ENCODE measurements around the gene ZNF785. TPM values are rescaled to one million over a fixed set of nuclear protein-coding genes. Genes with fewer than 3 reads are reported as not detected.
A peak's percentile ranks its signal among the peaks of the same experiment; 100 is the strongest.
"Not testable (repeated sequence)": the region's sequence is repeated elsewhere in the genome, so short reads cannot be mapped to it uniquely, and the experiment has no call there.

ZNF785 gene
- total and polyA plus RNA-seq, 3 experiments from 2014 or later: 4.8 to 13.0 (median 10.9) TPM

DNA sequence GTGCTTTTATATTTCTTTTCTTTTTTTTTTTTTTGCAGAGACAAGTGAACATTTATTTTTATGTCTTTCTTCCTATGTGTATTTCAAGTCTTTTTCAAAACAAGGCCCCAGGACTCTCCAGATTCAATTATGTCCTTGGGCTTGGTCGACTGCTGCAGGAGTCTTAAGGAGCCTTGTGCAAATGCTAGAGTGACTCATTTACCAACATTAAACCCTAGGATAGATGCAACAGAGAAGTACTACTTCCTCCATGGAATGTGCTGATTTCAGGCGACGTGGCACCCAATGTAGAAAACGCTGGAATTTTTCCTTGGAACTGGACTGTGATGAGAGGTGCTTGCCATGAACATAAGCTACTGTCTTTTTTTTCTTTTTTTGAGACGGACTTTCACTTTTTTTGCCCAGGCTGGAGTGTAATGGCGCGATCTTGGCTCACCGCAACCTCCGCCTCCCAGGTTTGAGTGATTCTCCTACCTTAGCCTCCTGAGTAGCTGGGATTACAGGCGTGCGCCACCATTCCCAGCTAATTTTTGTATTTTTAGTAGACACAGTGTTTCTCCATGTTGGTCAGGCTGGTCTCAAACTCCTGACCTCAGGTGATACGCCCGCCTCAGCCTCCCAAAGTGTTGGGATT lies 49.0 kb downstream of the ZNF785 start:
- peak overlapping the region; percentile 92 to 99 (median 98) for H3K27ac Mint-ChIP-seq
- H3K4me3 Mint-ChIP-seq: peak overlapping the region; percentile 25 to 98 (median 91)
- not testable (repeated sequence) for DNase-seq; H3K9me3 ChIP-seq (ENCODE audit: low read length); H3K4me3 ChIP-seq (ENCODE audit: low read length); H3K9me3 Mint-ChIP-seq; H3K36me3 ChIP-seq (ENCODE audit: insufficient read depth, low read length); H3K27me3 Mint-ChIP-seq; H3K27me3 ChIP-seq (ENCODE audit: insufficient read depth, low read length, poor library complexity, severe bottlenecking)
- POLR2A ChIA-PET: interaction anchor here (1.3 to 4.3 kb wide), 4 partner anchors 15 to 74 kb away, joined by 3 to 71 read pairs (median 27); partner anchors contain the start of genes ZNF688 and ZNF764
- Histone ChIP-seq H3K4me1 (ENCODE audit: insufficient read depth, low read length) (peaks cover 20% of the 10 kb centered on the region), H3K27ac (ENCODE audit: low read depth, low read length) (peak overlapping the region; percentile 91)
- peaks cover 18 to 39% (median 25%) of the 10 kb centered on the region in 3 donors for H3K4me1 Mint-ChIP-seq
- H3K36me3 Mint-ChIP-seq: peaks cover 0 to 30% (median 0%) of the 10 kb centered on the region in 3 donors
- CTCF ChIA-PET: interaction anchor here (0.8 to 6.2 kb wide), 19 partner anchors 9 to 450 kb away, joined by 3 to 69 read pairs (median 7); partner anchors contain the start of genes DCTPP1, FBRS, ZNF688 and ZNF689

- H3K9me3 ChIP-seq (ENCODE audit: low read length): no peaks in the 10 kb centered on the region
- Mint-ChIP-seq H3K4me1 (peaks cover 18 to 39% (median 25%) of the 10 kb centered on the region in 3 donors), H3K27ac (peak overlapping the region; percentile 92 to 99 (median 98)), H3K9me3 (no peaks in the 10 kb centered on the region), H3K4me3 (peak overlapping the region; percentile 89 to 98 (median 92)), H3K27me3 (no peaks in the 10 kb centered on the region), H3K36me3 (peaks cover 0 to 37% (median 0%) of the 10 kb centered on the region in 3 donors)
- no peaks in the 10 kb centered on the region for H3K27me3 ChIP-seq (ENCODE audit: insufficient read depth, low read length, poor library complexity, severe bottlenecking)
- H3K27ac ChIP-seq (ENCODE audit: low read depth, low read length): peak overlapping the region; percentile 91
- CTCF ChIA-PET: interaction anchor here (0.6 to 6.2 kb wide), 31 partner anchors 9 to 449 kb away, joined by 3 to 69 read pairs (median 5); partner anchors contain the start of genes DCTPP1, FBRS, ZNF688 and ZNF689
- peaks cover 4% of the 10 kb centered on the region for H3K36me3 ChIP-seq (ENCODE audit: insufficient read depth, low read length)
- H3K4me1 ChIP-seq (ENCODE audit: insufficient read depth, low read length): peaks cover 20% of the 10 kb centered on the region
- peak; percentile 34 to 75 (median 41) for DNase-seq
- POLR2A ChIA-PET: interaction anchor here (0.5 to 4.3 kb wide), 14 partner anchors 9 to 165 kb away, joined by 3 to 71 read pairs (median 6); partner anchors contain the start of genes DCTPP1, FBRS, PRR14 and TBC1D10B
- H3K4me3 ChIP-seq (ENCODE audit: low read length): peak overlapping the region; percentile 98
These were observed 49.7 kb downstream of the ZNF785 start for GRCh38 chr16:30535777-30536190.

- Histone ChIP-seq H3K4me3 (ENCODE audit: low read length) (peak overlapping the region; percentile 98), H3K27ac (ENCODE audit: low read depth, low read length) (peak overlapping the region; percentile 91), H3K4me1 (ENCODE audit: insufficient read depth, low read length) (peaks cover 20% of the 10 kb centered on the region), H3K9me3 (ENCODE audit: low read length) (no peaks in the 10 kb centered on the region), H3K27me3 (ENCODE audit: insufficient read depth, low read length, poor library complexity, severe bottlenecking) (no peaks in the 10 kb centered on the region), H3K36me3 (ENCODE audit: insufficient read depth, low read length) (peaks cover 4% of the 10 kb centered on the region)
- ChIA-PET POLR2A (interaction anchor here (0.5 to 4.3 kb wide), 18 partner anchors 8 to 165 kb away, joined by 3 to 71 read pairs (median 5); partner anchors contain the start of genes DCTPP1, FBRS, PRR14 and TBC1D10B), CTCF (interaction anchor here (0.6 to 6.2 kb wide), 33 partner anchors 8 to 448 kb away, joined by 3 to 69 read pairs (median 5); partner anchors contain the start of genes DCTPP1, FBRS, ZNF688 and ZNF689)
- peaks cover 0 to 40% (median 0%) of the 10 kb centered on the region in 3 donors for H3K36me3 Mint-ChIP-seq
- H3K27me3 Mint-ChIP-seq: no peaks in the 10 kb centered on the region
- H3K27ac Mint-ChIP-seq: peak overlapping the region; percentile 92 to 99 (median 98)
- H3K4me1 Mint-ChIP-seq: peaks cover 18 to 39% (median 25%) of the 10 kb centered on the region in 3 donors
- peak in 1 of 5 donors; percentile 12 for DNase-seq
- peak overlapping the region; percentile 89 to 98 (median 92) for H3K4me3 Mint-ChIP-seq
- no peaks in the 10 kb centered on the region for H3K9me3 Mint-ChIP-seq
These were observed 50.3 kb downstream of the ZNF785 start for GRCh38 chr16:30535106-30535776.

- H3K27me3 Mint-ChIP-seq: no peaks in the 10 kb centered on the region
- Histone ChIP-seq H3K36me3 (ENCODE audit: insufficient read depth, low read length) (peaks cover 2% of the 10 kb centered on the region), H3K4me3 (ENCODE audit: low read length) (peak within 1 kb of the TSS; percentile 98), H3K27ac (ENCODE audit: low read depth, low read length) (peak within 1 kb of the TSS; percentile 91), H3K27me3 (ENCODE audit: insufficient read depth, low read length, poor library complexity, severe bottlenecking) (no peaks in the 10 kb centered on the region), H3K9me3 (ENCODE audit: low read length) (no peaks in the 10 kb centered on the region), H3K4me1 (ENCODE audit: insufficient read depth, low read length) (peaks cover 20% of the 10 kb centered on the region)
- peak within 1 kb of the TSS; percentile 89 to 98 (median 92) for H3K4me3 Mint-ChIP-seq
- H3K4me1 Mint-ChIP-seq: peaks cover 18 to 39% (median 25%) of the 10 kb centered on the region in 3 donors
- peak within 1 kb of the TSS; percentile 92 to 99 (median 98) for H3K27ac Mint-ChIP-seq
- ChIA-PET POLR2A (interaction anchor here (0.6 to 4.3 kb wide), 13 partner anchors 11 to 126 kb away, joined by 3 to 71 read pairs (median 7); partner anchors contain the start of genes FBRS, PRR14, ZNF688 and ZNF764), CTCF (interaction anchor here (1.0 to 6.2 kb wide), 22 partner anchors 10 to 448 kb away, joined by 3 to 69 read pairs (median 7); partner anchors contain the start of genes DCTPP1, FBRS, ZNF688 and ZNF689)
- DNase-seq: peak; percentile 86 to 94 (median 87)
- H3K36me3 Mint-ChIP-seq: peaks cover 0 to 37% (median 0%) of the 10 kb centered on the region in 3 donors
- no peaks in the 10 kb centered on the region for H3K9me3 Mint-ChIP-seq
These were observed 51.0 kb downstream of the ZNF785 start, which contains the start of gene ZNF747 for GRCh38 chr16:30534368-30535105. Gene ZNF747 (minus strand): TSS chr16:30534858. CDS start chr16:30534679, 179 bp downstream.

DNA sequence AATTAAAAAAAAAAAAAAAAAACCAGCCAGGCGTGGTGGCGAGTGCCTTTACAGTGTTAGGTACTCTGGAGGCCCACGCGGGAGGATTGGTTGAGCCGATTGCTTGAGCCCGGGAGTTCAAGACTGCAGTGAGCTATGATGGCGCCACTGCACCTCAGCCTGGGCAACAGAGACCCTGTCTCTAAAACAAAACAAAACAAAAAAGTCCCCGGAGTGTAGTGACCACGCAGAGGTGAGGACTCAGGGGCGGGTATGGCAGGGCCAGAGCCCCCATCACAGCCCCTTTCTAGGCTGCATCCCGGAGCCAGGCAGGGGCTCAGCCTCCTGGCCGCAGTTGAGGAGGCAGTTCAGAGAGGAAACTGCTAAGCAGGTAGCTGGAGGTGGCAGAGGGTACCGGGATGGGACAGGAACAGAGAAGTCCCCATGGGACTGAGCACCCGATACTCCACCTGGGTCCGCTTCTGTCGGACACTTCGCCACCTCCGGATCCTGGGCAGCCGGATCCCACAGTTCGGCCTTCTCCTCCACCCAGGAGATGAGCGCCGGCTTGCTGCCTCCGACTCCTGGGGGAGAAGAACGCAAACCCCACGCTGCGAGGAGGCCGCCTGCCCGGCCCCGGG lies 51.6 kb downstream of the ZNF785 start:
- Mint-ChIP-seq H3K27me3 (no peaks in the 10 kb centered on the region), H3K9me3 (no peaks in the 10 kb centered on the region), H3K4me3 (peak overlapping the region; percentile 89 to 98 (median 91)), H3K4me1 (peaks cover 19 to 39% (median 25%) of the 10 kb centered on the region in 3 donors), H3K36me3 (peaks cover 0 to 37% (median 0%) of the 10 kb centered on the region in 3 donors), H3K27ac (peak overlapping the region; percentile 62 to 94 (median 90))
- Histone ChIP-seq H3K9me3 (ENCODE audit: low read length) (no peaks in the 10 kb centered on the region), H3K36me3 (ENCODE audit: insufficient read depth, low read length) (no peaks in the 10 kb centered on the region), H3K4me3 (ENCODE audit: low read length) (peak overlapping the region; percentile 98), H3K4me1 (ENCODE audit: insufficient read depth, low read length) (peaks cover 21% of the 10 kb centered on the region), H3K27me3 (ENCODE audit: insufficient read depth, low read length, poor library complexity, severe bottlenecking) (no peaks in the 10 kb centered on the region), H3K27ac (ENCODE audit: low read depth, low read length) (peak overlapping the region; percentile 91)
- ChIA-PET POLR2A (interaction anchor here (0.6 to 4.3 kb wide), 10 partner anchors 10 to 447 kb away, joined by 3 to 71 read pairs (median 8); partner anchors contain the start of genes FBRS, ZNF688 and ZNF764), CTCF (interaction anchor here (1.2 to 6.2 kb wide), 10 partner anchors 9 to 103 kb away, joined by 4 to 69 read pairs (median 21); partner anchors contain the start of genes DCTPP1, ZNF688 and ZNF764)
- DNase-seq: no peak

- H3K27ac Mint-ChIP-seq: peak overlapping the region in 6 of 8 donors; percentile 9 to 87 (median 71)
- no peaks in the 10 kb centered on the region for H3K9me3 Mint-ChIP-seq
- DNase-seq: no peak
- Histone ChIP-seq H3K4me3 (ENCODE audit: low read length) (no peak overlapping the region), H3K27me3 (ENCODE audit: insufficient read depth, low read length, poor library complexity, severe bottlenecking) (no peaks in the 10 kb centered on the region), H3K36me3 (ENCODE audit: insufficient read depth, low read length) (no peaks in the 10 kb centered on the region), H3K9me3 (ENCODE audit: low read length) (no peaks in the 10 kb centered on the region), H3K27ac (ENCODE audit: low read depth, low read length) (no peak overlapping the region), H3K4me1 (ENCODE audit: insufficient read depth, low read length) (peaks cover 25% of the 10 kb centered on the region)
- ChIA-PET CTCF (interaction anchor here (3.8 to 6.2 kb wide), 3 partner anchors 25 to 102 kb away, joined by 33 to 69 read pairs (median 39); partner anchors contain the start of genes DCTPP1 and ZNF764), POLR2A (interaction anchor here (0.6 to 4.3 kb wide), 4 partner anchors 9 to 446 kb away, joined by 3 to 71 read pairs (median 26); partner anchors contain the start of genes ZNF688 and ZNF764)
- peaks cover 0 to 37% (median 0%) of the 10 kb centered on the region in 3 donors for H3K36me3 Mint-ChIP-seq
- H3K27me3 Mint-ChIP-seq: no peaks in the 10 kb centered on the region
- peaks cover 24 to 43% (median 29%) of the 10 kb centered on the region in 3 donors for H3K4me1 Mint-ChIP-seq
- H3K4me3 Mint-ChIP-seq: peak overlapping the region; percentile 69 to 98 (median 78)
These were observed 52.4 kb downstream of the ZNF785 start for GRCh38 chr16:30533146-30533522.
